HepG2 (cell line): ENCODE measurements around the gene DPF1.

ENCODE experiments used
- FOSL1 ChIP-seq: sonication (generic); formaldehyde crosslinking; IDR thresholded peaks from 2 replicates; pipeline ENCODE4 v1.9.0; 2021; ENCODE audit warnings: missing genetic modification reagents, borderline replicate concordance
- FOSL2 ChIP-seq: sonication (generic); formaldehyde crosslinking; IDR thresholded peaks from 2 replicates; pipeline ENCODE4 v1.4.0; 2020; ENCODE audit warnings: missing genetic modification reagents
- SP2 ChIP-seq: sonication (generic); formaldehyde crosslinking; IDR thresholded peaks from 2 replicates; pipeline ENCODE4 v1.5.1; 2020; ENCODE audit warnings: mild to moderate bottlenecking, missing genetic modification reagents
- ZNF12 ChIP-seq: sonication (generic); formaldehyde crosslinking; IDR thresholded peaks from 2 replicates; pipeline ENCODE4 v1.5.0; 2020; ENCODE audit warnings: missing genetic modification reagents
- TF ChIP-seq, protein P1 (sequence below): sonication (generic); formaldehyde crosslinking; IDR thresholded peaks from 2 replicates; pipeline ENCODE4 v1.5.0; 2020; ENCODE audit warnings: mild to moderate bottlenecking, missing genetic modification reagents, moderate library complexity

DNA sequence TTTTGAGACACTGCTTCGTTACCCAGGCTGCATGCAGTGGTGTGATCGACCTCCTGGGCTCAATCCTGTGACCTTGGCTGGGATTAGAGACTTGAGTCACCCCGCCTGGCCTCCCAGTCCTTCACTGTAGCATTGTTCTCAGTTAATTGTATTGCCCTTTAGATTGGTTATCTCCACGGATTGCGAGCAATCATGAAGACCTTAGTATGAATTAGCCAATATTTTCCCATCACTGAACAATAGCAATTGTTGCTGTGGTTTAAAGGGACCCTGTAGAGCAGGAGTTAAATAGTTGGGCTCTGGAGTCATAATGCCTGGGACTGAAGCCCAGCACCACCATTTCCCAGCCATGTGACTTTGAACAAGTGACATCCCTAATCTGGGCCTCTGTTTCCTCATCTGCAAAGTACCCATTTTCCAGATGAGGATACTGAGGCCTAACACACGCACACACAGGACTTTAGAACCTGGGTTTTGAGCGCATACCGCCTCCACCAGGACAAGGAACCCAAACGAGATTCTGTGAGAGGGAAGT, 23.8 kb upstream of the DPF1 start:
- TF ChIP-seq ZNF12 (CRISPR knock-in tag) (no peak), FOSL2 (peak; percentile 83), FOSL1 (0 out of 2 replicates have a peak, but pooled peaks have one; percentile 32), SP2 (CRISPR knock-in tag) (no peak)
- TF ChIP-seq, protein P1, sequence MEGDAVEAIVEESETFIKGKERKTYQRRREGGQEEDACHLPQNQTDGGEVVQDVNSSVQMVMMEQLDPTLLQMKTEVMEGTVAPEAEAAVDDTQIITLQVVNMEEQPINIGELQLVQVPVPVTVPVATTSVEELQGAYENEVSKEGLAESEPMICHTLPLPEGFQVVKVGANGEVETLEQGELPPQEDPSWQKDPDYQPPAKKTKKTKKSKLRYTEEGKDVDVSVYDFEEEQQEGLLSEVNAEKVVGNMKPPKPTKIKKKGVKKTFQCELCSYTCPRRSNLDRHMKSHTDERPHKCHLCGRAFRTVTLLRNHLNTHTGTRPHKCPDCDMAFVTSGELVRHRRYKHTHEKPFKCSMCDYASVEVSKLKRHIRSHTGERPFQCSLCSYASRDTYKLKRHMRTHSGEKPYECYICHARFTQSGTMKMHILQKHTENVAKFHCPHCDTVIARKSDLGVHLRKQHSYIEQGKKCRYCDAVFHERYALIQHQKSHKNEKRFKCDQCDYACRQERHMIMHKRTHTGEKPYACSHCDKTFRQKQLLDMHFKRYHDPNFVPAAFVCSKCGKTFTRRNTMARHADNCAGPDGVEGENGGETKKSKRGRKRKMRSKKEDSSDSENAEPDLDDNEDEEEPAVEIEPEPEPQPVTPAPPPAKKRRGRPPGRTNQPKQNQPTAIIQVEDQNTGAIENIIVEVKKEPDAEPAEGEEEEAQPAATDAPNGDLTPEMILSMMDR (CRISPR knock-in tag): no peak
